Endothelial cell (in vitro differentiated cells): ENCODE results near the gene OR14A2. TPM values are rescaled to one million over a fixed set of nuclear protein-coding genes. Genes with fewer than 3 reads are reported as not detected.
"Not testable (repeated sequence)": the region's sequence is repeated elsewhere in the genome, so short reads cannot be mapped to it uniquely, and the experiment has no call there.

Experiments
- DNase-seq: peaks from one replicate; pipeline ENCODE4 v3.0.0; 2021; ENCODE audit warnings: low spot score
- H3K27ac Mint-ChIP-seq: one replicate; pipeline ENCODE4 v1.8.0; 2021; ENCODE audit warnings: mixed read lengths, inconsistent platforms; ENCODE audit not compliant: unreplicated experiment
- H3K27me3 Mint-ChIP-seq: one replicate; pipeline ENCODE4 v1.8.0; 2021; ENCODE audit warnings: mild to moderate bottlenecking, moderate library complexity, mixed read lengths, inconsistent platforms; ENCODE audit not compliant: unreplicated experiment
- H3K36me3 Mint-ChIP-seq: one replicate; pipeline ENCODE4 v1.8.0; 2021; ENCODE audit warnings: mild to moderate bottlenecking, low read depth, mixed read lengths, inconsistent platforms; ENCODE audit not compliant: unreplicated experiment
- H3K4me1 Mint-ChIP-seq: one replicate; pipeline ENCODE4 v1.8.0; 2021; ENCODE audit warnings: mild to moderate bottlenecking, mixed read lengths, inconsistent platforms; ENCODE audit not compliant: unreplicated experiment
- H3K4me3 Mint-ChIP-seq: one replicate; pipeline ENCODE4 v1.8.0; 2021; ENCODE audit warnings: mild to moderate bottlenecking, mixed read lengths, inconsistent platforms; ENCODE audit not compliant: unreplicated experiment
- H3K9me3 Mint-ChIP-seq: one replicate; pipeline ENCODE4 v1.8.0; 2021; ENCODE audit warnings: mixed read lengths, inconsistent platforms; ENCODE audit not compliant: unreplicated experiment
- total RNA-seq: library from RNA; stranded (reverse); fragmentation: NEBNext Ultra II Directional; extraction: Animal tissue kit (Norgen Biotek cat#: 25700); gene quantifications from one replicate; pipeline ENCODE4 v1.2.1, GENCODE V29; 2021; ENCODE audit not compliant: unreplicated experiment
- TF ChIP-seq, protein P1 (sequence below): fragments of 200-600 bp; sonication (generic); IDR thresholded peaks from one replicate; pipeline ENCODE4 v1.5.0; 2021; ENCODE audit warnings: antibody characterized with exemption; ENCODE audit not compliant: unreplicated experiment

The OR14A2 gene
- total RNA-seq, 1 donor from 2014 or later, result not detected

- DNase-seq, result no peak
- Mint-ChIP-seq H3K4me1 (no peaks in the 10 kb centered on the region), H3K27ac (no peak overlapping the region), H3K4me3 (no peak overlapping the region), H3K27me3 (no peaks in the 10 kb centered on the region), H3K9me3 (no peaks in the 10 kb centered on the region), H3K36me3 (no peaks in the 10 kb centered on the region)
- TF ChIP-seq, protein P1, sequence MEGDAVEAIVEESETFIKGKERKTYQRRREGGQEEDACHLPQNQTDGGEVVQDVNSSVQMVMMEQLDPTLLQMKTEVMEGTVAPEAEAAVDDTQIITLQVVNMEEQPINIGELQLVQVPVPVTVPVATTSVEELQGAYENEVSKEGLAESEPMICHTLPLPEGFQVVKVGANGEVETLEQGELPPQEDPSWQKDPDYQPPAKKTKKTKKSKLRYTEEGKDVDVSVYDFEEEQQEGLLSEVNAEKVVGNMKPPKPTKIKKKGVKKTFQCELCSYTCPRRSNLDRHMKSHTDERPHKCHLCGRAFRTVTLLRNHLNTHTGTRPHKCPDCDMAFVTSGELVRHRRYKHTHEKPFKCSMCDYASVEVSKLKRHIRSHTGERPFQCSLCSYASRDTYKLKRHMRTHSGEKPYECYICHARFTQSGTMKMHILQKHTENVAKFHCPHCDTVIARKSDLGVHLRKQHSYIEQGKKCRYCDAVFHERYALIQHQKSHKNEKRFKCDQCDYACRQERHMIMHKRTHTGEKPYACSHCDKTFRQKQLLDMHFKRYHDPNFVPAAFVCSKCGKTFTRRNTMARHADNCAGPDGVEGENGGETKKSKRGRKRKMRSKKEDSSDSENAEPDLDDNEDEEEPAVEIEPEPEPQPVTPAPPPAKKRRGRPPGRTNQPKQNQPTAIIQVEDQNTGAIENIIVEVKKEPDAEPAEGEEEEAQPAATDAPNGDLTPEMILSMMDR, result no peak
Observed at GRCh38 chr1:247749870-247750269, 1.9 kb upstream of the OR14A2 start.

DNA sequence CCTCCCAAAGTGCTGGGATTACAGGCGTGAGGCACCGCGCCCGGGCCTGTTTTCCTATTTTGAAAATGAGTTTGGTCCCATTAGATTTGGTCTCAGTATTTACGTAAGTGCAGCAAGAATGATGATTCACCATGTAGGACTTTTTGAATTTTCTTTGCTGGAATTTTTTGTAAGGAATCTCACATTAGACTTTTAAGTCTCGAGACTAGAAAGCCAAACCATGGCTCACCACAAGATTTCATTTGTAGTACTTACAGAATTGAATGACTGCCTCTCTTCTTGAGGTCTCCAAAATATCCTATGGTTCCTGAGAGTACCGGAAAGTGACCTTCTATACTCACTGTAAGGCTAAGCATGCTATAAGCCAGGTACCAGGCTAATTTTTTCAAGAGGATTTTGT lies 325 bp downstream of the OR14A2 start:
- no peak for DNase-seq
- Mint-ChIP-seq H3K36me3 (no peaks in the 10 kb centered on the region), H3K4me1 (no peaks in the 10 kb centered on the region), H3K27ac (no peak overlapping the region), H3K27me3 (no peaks in the 10 kb centered on the region), H3K9me3 (no peaks in the 10 kb centered on the region), H3K4me3 (no peak overlapping the region)
- TF ChIP-seq, protein P1, result no peak

DNA sequence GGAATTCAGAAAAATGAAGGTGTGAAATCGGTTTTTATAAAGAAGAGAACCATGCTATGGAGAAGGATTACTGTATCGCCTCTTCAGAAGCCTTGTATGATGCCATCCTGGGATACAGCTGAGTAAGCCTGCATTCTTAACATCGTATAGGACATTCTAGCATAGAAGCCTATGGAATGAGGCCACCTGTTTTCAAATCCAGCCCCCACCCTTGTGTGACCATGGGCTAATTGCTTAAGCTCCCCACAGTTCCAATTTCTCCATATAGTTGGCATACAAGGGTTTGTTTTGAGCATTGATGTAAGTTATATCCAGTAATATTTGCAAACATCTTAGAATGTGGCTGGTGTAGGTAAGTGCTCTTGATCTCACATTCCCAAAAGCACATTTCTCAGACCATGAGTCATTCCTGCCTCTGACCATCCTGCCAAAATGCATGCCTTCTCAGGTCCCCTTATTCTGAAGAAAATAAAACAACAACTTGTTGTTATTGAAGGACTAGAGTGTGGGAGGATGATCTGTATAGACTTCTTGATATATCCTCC lies 1.5 kb downstream of the OR14A2 start:
- no peaks in the 10 kb centered on the region for H3K9me3 Mint-ChIP-seq
- no peak overlapping the region for H3K27ac Mint-ChIP-seq
- H3K27me3 Mint-ChIP-seq, result no peaks in the 10 kb centered on the region
- DNase-seq, result no peak
- TF ChIP-seq, protein P1, result no peak
- no peak overlapping the region for H3K4me3 Mint-ChIP-seq
- H3K36me3 Mint-ChIP-seq, result no peaks in the 10 kb centered on the region
- no peaks in the 10 kb centered on the region for H3K4me1 Mint-ChIP-seq

- not testable (repeated sequence) for H3K4me1 Mint-ChIP-seq, H3K36me3 Mint-ChIP-seq, DNase-seq, H3K9me3 Mint-ChIP-seq, H3K27me3 Mint-ChIP-seq, H3K27ac Mint-ChIP-seq, H3K4me3 Mint-ChIP-seq
Observed at GRCh38 chr1:247742215-247742760, 5.7 kb downstream of the OR14A2 start.

- Mint-ChIP-seq H3K4me1 (no peaks in the 10 kb centered on the region), H3K36me3 (no peaks in the 10 kb centered on the region), H3K9me3 (no peaks in the 10 kb centered on the region), H3K4me3 (no peak overlapping the region), H3K27ac (no peak overlapping the region), H3K27me3 (no peaks in the 10 kb centered on the region)
- DNase-seq, result no peak
- TF ChIP-seq, protein P1, result no peak
Observed at GRCh38 chr1:247741756-247742155, 6.2 kb downstream of the OR14A2 start.
